HS-5 (cell line): Measurements from ENCODE around the gene GOLT1B.

Experiments
- DNase-seq: peaks from one replicate; pipeline ENCODE4 v3.0.0-alpha.2; 2012; ENCODE audit warnings: low read depth

Gene GOLT1B

DNA sequence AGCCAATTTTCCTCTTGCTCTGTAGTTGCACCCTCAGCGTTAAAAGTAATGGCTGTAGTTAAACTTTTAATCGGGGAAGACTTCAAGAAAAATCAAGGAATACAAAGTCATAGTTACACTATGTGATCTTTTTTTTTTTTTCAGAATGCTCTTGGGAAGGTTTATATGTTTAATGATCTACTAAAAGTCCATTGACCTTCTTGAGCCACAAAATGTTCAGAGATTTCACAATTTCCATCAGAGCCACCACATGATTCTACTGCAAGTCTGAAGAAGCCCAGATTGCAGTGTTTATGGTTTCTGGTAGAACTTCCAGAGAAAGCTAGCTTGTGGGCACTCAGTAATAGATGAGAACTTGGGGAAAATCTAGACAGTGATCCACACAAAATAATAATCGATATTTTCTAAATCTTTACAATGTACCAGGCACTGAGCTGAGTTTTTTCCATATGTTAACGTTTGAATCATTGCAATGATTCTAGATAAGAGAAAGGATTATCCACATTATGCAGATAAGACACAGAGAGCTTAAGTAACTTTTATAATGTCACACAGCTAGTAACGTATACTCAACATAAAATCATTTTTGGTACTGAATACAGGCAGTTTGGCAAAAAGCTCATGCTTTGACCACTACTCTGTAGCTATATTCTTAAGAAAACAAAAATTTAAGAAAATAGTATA, 64.8 kb downstream of the GOLT1B start:
- DNase-seq: no peak

DNA sequence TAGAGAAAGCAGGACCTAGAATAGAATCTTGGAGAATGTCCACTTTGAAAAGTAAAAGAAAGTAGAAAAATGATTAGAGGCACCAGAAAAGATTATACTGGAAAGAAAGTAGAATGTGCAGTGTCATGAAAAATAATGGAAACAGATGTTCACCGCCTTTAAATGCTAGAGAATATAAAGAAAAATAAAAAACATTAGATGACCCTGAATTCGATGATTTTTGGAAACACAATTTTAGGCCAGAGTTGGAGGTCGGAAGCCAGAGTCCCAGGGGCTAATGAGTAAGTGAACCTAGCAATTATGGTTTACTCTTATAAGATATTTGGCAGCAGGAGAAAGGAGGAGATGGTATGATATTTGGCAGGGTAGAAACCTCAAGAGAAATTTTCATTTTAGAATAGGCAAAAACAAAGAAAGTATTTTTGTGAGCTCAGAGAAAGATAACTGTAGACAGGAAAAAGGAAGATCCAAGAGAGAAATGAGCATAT, 65.4 kb downstream of the GOLT1B start:
- no peak for DNase-seq
